HUDEP-2 (cell line): ENCODE data around the gene RTTN.

Source experiments
- DNase-seq, 76 experiments: peaks; one replicate each; lab custom pipeline; 2025; ENCODE audit not compliant: unreplicated experiment in 76 of 76; lab: John Stamatoyannopoulos, UW

The RTTN gene

GRCh38 chr18:70200286-70200685, 5.2 kb downstream of the RTTN start:
- DNase-seq: no peak

- peak in 5 of 76 experiments; percentile 0 to 46 (median 13) for DNase-seq
Measured at GRCh38 chr18:70197844-70198243, 7.6 kb downstream of the RTTN start.

- no peak for DNase-seq
Measured at GRCh38 chr18:70197026-70197425, 8.5 kb downstream of the RTTN start.

- DNase-seq: peak in 30 of 76 experiments; percentile 1 to 55 (median 22)
Measured at GRCh38 chr18:70195852-70196434, 9.5 kb downstream of the RTTN start.

DNA sequence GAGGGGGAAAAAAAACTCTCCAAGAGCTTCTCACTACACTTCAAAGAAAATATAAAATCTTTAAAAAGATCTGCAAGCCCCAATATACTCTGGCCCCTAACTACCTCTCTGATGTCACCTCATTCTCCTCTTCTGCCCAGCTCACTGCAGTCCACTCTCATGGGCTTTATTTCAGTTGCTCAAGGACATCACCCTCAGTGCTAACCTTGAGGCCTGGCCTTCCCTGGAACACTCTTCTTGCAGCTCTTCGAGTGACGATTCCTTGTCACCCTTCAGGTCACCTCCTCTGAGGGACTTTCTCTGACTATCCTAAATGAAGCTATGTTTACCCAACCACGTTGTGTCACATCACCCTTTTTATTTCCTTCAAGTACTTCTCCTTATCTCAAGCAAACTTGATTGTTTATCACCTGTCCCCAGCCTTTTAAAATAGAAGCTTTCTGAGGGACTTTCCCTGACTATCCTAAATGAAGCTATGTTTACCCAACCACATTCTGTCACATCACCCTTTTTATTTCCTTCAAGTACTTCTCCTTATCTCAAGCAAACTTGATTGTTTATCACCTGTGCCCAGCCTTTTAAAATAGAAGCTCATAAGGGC, 10.4 kb downstream of the RTTN start:
- DNase-seq: peak in 1 of 76 experiments; percentile 32

DNA sequence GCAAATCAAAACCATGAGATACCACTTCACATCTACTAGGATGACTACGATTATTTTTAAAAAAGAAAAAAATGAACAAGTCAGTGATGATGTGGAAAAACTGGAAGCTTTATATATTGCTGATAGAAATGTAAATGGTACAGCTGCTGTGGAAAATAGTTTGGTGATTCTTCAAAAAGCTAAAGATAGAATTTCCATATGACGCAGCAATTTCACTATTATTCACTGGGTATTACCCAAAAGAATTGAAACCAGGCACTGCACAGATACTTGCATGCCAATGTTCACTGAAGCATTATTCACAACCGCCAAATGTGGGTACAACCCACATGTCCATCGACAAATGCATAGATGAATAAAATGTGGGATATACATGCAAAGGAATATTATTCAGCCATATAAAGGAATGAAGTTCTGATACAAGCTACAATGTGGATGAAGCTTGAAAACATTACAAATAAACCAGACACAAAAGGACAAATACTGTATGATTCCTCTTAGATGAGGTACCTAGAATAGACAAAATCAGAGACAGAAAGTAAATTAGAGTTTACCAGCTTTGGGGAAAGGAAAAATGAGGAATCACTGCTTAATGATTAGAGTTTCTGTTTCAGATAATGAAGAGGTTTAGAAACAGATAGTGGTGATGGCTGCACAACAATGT, 11.1 kb downstream of the RTTN start:
- no peak for DNase-seq

DNA sequence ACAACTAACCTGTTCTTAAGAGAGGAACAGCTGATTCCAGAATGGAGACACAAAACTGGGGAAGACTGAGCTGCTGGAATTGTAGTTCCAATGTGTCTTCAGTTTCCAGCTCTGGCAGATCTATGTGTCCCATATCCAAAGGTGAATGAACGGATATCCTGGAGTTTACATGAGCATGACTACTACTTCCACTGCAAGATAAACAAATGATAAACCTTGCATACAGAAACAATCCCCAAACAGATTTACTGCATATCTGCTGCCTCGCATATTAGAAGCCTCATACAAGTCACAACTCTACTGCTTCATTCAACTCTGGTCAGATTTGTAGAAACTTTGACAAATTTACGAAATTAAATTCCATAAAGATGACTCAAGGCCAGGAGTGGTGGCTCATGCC, 15.0 kb downstream of the RTTN start:
- no peak for DNase-seq

DNA sequence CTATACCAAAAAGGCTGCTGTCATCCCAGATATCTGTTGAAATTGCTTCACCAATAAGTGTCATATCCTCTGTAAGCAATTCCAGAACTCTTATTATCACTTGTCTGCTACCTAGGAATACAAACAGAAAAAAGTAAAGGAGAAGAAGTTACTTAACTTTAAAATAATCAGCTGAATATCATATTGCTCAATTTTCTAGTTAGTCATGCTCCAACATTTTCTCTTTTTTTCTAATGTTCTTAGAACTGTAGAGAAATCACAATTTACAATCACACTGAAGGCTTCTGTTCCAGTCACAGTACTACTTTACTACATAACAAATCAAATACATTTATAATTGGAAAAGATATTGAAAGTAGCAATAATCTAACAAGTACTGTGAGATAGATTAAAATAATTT, 17.4 kb downstream of the RTTN start:
- no peak for DNase-seq

DNA sequence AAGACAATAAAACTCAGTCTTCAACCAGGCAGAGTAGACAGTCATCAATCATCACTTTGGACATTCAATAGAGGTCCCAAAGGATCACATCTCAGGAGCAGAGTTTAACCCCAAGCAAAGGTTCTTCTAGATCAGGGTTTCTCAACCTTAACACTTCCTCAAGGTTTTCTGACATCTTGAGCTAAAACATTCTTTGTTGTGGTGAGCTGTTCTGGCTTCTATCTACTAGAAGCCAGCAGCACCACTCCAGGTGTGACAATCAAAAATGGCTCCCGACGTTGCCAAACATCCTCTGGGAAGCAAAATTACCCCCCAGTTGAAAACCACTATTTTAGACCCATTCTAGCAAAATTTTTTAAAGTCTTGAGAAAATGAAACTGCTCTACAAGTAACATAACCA, 22.0 kb downstream of the RTTN start:
- DNase-seq: no peak

- no peak for DNase-seq
Measured at GRCh38 chr18:70182548-70182947, 22.9 kb downstream of the RTTN start.

- DNase-seq: no peak
Measured at GRCh38 chr18:70181725-70182124, 23.8 kb downstream of the RTTN start.

DNA sequence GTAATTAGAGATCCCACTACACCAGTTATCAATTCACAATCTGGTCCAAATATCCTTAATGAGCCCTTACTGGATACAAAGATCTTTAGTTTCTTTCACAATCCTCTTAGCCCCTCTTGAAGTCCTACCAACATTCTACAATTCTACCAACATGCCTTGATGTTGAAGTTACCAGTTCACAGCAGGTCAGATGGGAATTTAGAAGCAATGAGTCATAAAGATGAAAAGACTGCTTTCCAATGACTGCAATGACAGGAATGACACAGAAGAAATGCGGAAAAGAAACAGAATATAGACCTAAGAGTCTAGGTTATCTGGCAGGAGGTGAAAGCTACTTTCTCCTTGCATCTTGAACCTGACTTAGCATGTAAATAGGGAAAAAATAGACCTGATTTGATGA, 24.5 kb downstream of the RTTN start:
- DNase-seq: no peak

- no peak for DNase-seq
Measured at GRCh38 chr18:70176537-70176936, 28.9 kb downstream of the RTTN start.

- no peak for DNase-seq
Measured at GRCh38 chr18:70175216-70175615, 30.3 kb downstream of the RTTN start.

- DNase-seq: peak in 2 of 76 experiments; percentile 9 to 29
Measured at GRCh38 chr18:70172225-70172624, 33.3 kb downstream of the RTTN start.

GRCh38 chr18:70169747-70170146, 35.7 kb downstream of the RTTN start:
- DNase-seq: no peak

DNA sequence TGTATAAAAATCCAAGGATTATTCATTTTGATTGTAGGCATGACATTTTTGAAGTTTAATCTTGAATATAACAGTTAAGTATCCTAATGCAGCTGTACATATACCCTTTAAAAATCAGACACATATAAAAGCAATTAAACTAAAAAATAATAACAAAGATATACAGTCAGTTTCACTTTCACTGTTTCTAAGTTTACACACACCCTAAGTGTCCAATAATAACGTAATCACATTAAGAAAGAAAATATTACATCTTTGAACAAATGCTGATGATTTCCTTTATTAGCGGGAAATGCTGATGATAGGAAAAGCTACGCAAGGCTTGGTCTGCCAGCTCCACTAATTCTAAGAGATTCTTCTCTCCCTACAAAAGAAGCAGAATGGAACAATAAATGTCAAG, 38.8 kb downstream of the RTTN start:
- DNase-seq: no peak

GRCh38 chr18:70165936-70166335, 39.6 kb downstream of the RTTN start:
- DNase-seq: no peak

DNA sequence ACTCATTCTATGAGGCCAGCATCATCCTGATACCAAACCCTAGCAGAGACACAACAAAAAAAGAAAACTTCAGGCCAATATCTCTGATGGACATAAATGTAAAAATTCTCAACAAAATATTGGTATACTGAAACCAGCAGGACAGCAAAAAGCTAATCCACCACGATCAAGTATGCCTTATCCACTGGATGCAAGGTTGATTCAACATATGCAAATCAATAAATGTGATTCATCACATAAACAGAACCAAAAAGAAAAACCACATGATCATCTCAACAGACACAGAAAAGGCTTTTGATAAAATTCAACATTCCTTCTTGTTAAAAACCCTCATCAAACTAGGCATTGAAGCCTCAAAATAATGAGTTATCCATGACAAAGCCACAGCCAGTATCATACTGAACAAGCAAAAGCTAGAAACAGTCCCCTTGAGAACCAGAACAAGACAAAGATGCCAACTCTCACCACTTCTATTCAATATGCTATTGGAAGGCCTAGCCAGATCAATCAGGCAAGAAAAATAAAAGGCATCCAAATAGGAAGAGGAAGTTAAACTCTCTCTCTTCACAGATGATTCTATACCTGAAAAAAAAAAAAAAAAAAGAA, 45.3 kb downstream of the RTTN start:
- no peak for DNase-seq

DNA sequence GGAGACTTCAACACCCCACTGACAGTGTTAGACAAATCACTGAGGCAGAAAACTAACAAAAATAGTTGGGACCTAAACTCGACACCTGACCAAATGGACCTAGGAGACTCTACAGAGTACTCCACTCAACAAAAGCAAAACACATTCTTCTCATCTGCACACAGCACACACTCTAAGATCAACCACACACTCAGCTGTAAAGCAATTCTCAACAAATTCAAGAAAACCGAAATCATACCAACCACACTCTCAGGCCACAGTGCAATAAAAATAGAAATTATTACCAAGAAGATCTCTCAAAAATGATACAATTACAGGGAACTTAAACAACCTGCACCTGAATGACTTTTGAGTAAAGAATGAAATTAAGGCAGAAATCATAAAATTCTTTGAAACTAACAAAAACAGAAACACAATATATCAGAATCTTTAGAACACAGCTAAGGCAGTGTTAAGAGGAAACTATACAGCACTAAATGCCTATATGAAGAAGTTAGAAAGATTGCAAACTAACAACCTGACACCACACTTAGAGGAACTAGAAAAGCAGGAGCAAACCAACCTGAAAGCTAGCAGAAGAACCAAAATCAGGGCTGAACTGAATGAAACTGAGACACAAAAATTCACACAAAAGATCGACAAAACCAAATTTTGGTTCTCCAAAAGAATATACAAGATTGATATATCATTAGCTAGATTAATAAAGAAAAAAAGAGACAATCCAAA, 46.3 kb downstream of the RTTN start:
- DNase-seq: no peak

DNA sequence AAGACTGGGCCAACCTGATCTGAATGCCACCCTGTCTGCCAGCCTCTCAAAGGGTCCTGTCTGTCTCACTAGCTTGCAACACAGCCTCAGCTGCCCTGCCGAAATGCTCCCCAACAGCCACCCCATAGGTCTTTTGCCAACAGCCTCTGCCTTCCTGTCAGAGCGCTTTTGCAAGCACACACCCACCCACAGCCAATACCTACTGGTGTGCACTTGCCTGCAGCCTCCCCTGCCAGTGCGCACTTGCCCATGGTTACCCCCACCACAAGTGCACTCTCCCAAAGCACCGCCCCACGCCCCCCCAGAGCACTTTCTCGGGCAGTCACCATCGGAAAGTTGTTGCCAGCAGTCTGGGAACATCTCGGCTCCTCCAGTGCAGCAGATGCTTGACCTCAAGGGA, 48.6 kb downstream of the RTTN start:
- DNase-seq: no peak
